IPS-15b (cell line): ENCODE data around the gene SAE1.
"Not testable (repeated sequence)": the region's sequence is repeated elsewhere in the genome, so short reads cannot be mapped to it uniquely, and the experiment has no call there.

Experiments used
- H3K27me3 ChIP-seq: one replicate; pipeline ENCODE4 v1.6.1; 2013; ENCODE audit warnings: low read length; ENCODE audit not compliant: control insufficient read depth, insufficient read depth
- H3K36me3 ChIP-seq: one replicate; pipeline ENCODE4 v1.6.1; 2013; ENCODE audit warnings: low read length; ENCODE audit not compliant: control insufficient read depth, insufficient read depth
- H3K4me1 ChIP-seq: one replicate; pipeline ENCODE4 v1.6.1; 2013; ENCODE audit warnings: mild to moderate bottlenecking, low read length; ENCODE audit not compliant: control insufficient read depth, insufficient read depth
- H3K4me3 ChIP-seq: one replicate; pipeline ENCODE4 v1.5.1; 2013; ENCODE audit warnings: low read depth, low read length
- H3K9ac ChIP-seq: one replicate; pipeline ENCODE4 v1.6.1; 2013; ENCODE audit warnings: low read depth, mild to moderate bottlenecking, low read length
- H3K9me3 ChIP-seq: one replicate; pipeline ENCODE4 v1.6.1; 2013; ENCODE audit warnings: mild to moderate bottlenecking, low read length; ENCODE audit not compliant: control insufficient read depth, insufficient read depth

Gene SAE1

GRCh38 chr19:47096721-47097120 lies 33.9 kb upstream of the SAE1 start:
- Histone ChIP-seq H3K36me3 (peaks cover 4% of the 10 kb centered on the region), H3K4me1 (peaks cover 15% of the 10 kb centered on the region), H3K4me3 (no peak overlapping the region), H3K27me3 (no peaks in the 10 kb centered on the region), H3K9me3 (no peaks in the 10 kb centered on the region), H3K9ac (no peak overlapping the region)

- H3K4me3 ChIP-seq = no peak overlapping the region
- H3K36me3 ChIP-seq = peaks cover 4% of the 10 kb centered on the region
- H3K27me3 ChIP-seq = no peaks in the 10 kb centered on the region
- no peaks in the 10 kb centered on the region for H3K9me3 ChIP-seq
- H3K9ac ChIP-seq = peak overlapping the region; percentile 24
- peaks cover 18% of the 10 kb centered on the region for H3K4me1 ChIP-seq
Measured at GRCh38 chr19:47097396-47098201, 33.0 kb upstream of the SAE1 start.

GRCh38 chr19:47098608-47099007 lies 32.0 kb upstream of the SAE1 start:
- Histone ChIP-seq H3K9ac (no peak overlapping the region), H3K4me3 (no peak overlapping the region), H3K4me1 (peaks cover 20% of the 10 kb centered on the region), H3K9me3 (no peaks in the 10 kb centered on the region), H3K27me3 (no peaks in the 10 kb centered on the region), H3K36me3 (peaks cover 4% of the 10 kb centered on the region)

- Histone ChIP-seq H3K36me3 (no peaks in the 10 kb centered on the region), H3K4me1 (peaks cover 18% of the 10 kb centered on the region), H3K27me3 (no peaks in the 10 kb centered on the region), H3K9me3 (no peaks in the 10 kb centered on the region), H3K4me3 (no peak overlapping the region), H3K9ac (no peak overlapping the region)
Measured at GRCh38 chr19:47099576-47100050, 31.0 kb upstream of the SAE1 start.

- H3K4me3 ChIP-seq = no peak overlapping the region
- H3K36me3 ChIP-seq = no peaks in the 10 kb centered on the region
- H3K9me3 ChIP-seq = no peaks in the 10 kb centered on the region
- no peaks in the 10 kb centered on the region for H3K27me3 ChIP-seq
- no peak overlapping the region for H3K9ac ChIP-seq
- peaks cover 16% of the 10 kb centered on the region for H3K4me1 ChIP-seq
Measured at GRCh38 chr19:47100290-47100689, 30.3 kb upstream of the SAE1 start.

- H3K4me3 ChIP-seq, H3K36me3 ChIP-seq, H3K9ac ChIP-seq, H3K27me3 ChIP-seq, H3K9me3 ChIP-seq: not testable (repeated sequence)
- H3K4me1 ChIP-seq = peaks cover 17% of the 10 kb centered on the region
Measured at GRCh38 chr19:47101116-47101515, 29.5 kb upstream of the SAE1 start.

- H3K4me1 ChIP-seq = peaks cover 23% of the 10 kb centered on the region
- H3K36me3 ChIP-seq = no peaks in the 10 kb centered on the region
- no peak overlapping the region for H3K9ac ChIP-seq
- H3K27me3 ChIP-seq = no peaks in the 10 kb centered on the region
- no peaks in the 10 kb centered on the region for H3K9me3 ChIP-seq
- no peak overlapping the region for H3K4me3 ChIP-seq
Measured at GRCh38 chr19:47102346-47103060, 28.1 kb upstream of the SAE1 start.

- Histone ChIP-seq H3K4me3 (no peak overlapping the region), H3K36me3 (no peaks in the 10 kb centered on the region), H3K9ac (no peak overlapping the region), H3K9me3 (no peaks in the 10 kb centered on the region), H3K27me3 (no peaks in the 10 kb centered on the region), H3K4me1 (peaks cover 33% of the 10 kb centered on the region)
Measured at GRCh38 chr19:47104680-47105079, 26.0 kb upstream of the SAE1 start.

- Histone ChIP-seq H3K27me3 (no peaks in the 10 kb centered on the region), H3K4me1 (peaks cover 35% of the 10 kb centered on the region), H3K9me3 (no peaks in the 10 kb centered on the region), H3K4me3 (no peak overlapping the region), H3K9ac (peak overlapping the region; percentile 8), H3K36me3 (no peaks in the 10 kb centered on the region)
Measured at GRCh38 chr19:47105874-47106273, 24.8 kb upstream of the SAE1 start.

GRCh38 chr19:47106821-47107201 lies 23.8 kb upstream of the SAE1 start:
- Histone ChIP-seq H3K4me1 (peaks cover 35% of the 10 kb centered on the region), H3K27me3 (no peaks in the 10 kb centered on the region), H3K9me3 (no peaks in the 10 kb centered on the region), H3K9ac (no peak overlapping the region), H3K4me3 (no peak overlapping the region), H3K36me3 (no peaks in the 10 kb centered on the region)

GRCh38 chr19:47107202-47107952 lies 23.3 kb upstream of the SAE1 start:
- Histone ChIP-seq H3K27me3 (no peaks in the 10 kb centered on the region), H3K4me1 (peaks cover 32% of the 10 kb centered on the region), H3K36me3 (no peaks in the 10 kb centered on the region), H3K9ac (no peak overlapping the region), H3K9me3 (no peaks in the 10 kb centered on the region), H3K4me3 (no peak overlapping the region)
